ENCODE measurements around the gene SMYD3. TPM values are rescaled to one million over a fixed set of nuclear protein-coding genes. Genes with fewer than 3 reads are reported as not detected.
A peak's percentile ranks its signal among the peaks of the same experiment; 100 is the strongest.

Gene SMYD3
- total RNA-seq, 6 experiments from 2014 or later = 6.3 to 10.0 (median 6.6) TPM

- Histone ChIP-seq H3K27ac (no peak overlapping the region), H3K4me1 (no peaks in the 10 kb centered on the region), H3K4me3 (no peak overlapping the region), H3K36me3 (no peaks in the 10 kb centered on the region), H3K27me3 (no peaks in the 10 kb centered on the region), H3K9me3 (no peaks in the 10 kb centered on the region)
- no peak for ATAC-seq
- no peak for DNase-seq
- intact Hi-C loops (cut with DNase I) = no loop called here
- no peak for TF ChIP-seq CTCF (IDR thresholded peaks at IDR 0.05)
- TF ChIP-seq POLR2A (IDR thresholded peaks at IDR 0.05) = no peak
Measured at GRCh38 chr1:246126580-246126979, 380.5 kb downstream of the SMYD3 start.

GRCh38 chr1:246122071-246122470 lies 385.0 kb downstream of the SMYD3 start:
- no peaks in the 10 kb centered on the region for H3K27me3 ChIP-seq
- H3K9me3 ChIP-seq = no peaks in the 10 kb centered on the region
- DNase-seq = no peak
- H3K4me1 ChIP-seq = no peaks in the 10 kb centered on the region
- no peak overlapping the region for H3K27ac ChIP-seq
- TF ChIP-seq CTCF (IDR thresholded peaks at IDR 0.05) = no peak
- no peak for TF ChIP-seq POLR2A (IDR thresholded peaks at IDR 0.05)
- intact Hi-C loops (cut with DNase I) = no loop called here
- H3K36me3 ChIP-seq = no peaks in the 10 kb centered on the region
- 71% methylated on average over 1 of the region's 3 CpGs for WGBS (ENCODE audit: insufficient coverage, low coverage, low lambda C conversion rate, missing lambda C conversion rate)
- no peak for ATAC-seq
- no peak overlapping the region for H3K4me3 ChIP-seq

- TF ChIP-seq POLR2A (IDR thresholded peaks at IDR 0.05) (no peak), CTCF (IDR thresholded peaks at IDR 0.05) (no peak)
- no peak overlapping the region for H3K27ac ChIP-seq
- H3K27me3 ChIP-seq = no peaks in the 10 kb centered on the region
- WGBS (ENCODE audit: insufficient coverage, low coverage, low lambda C conversion rate, missing lambda C conversion rate) = 86% methylated on average over 4 of the region's 4 CpGs
- H3K4me3 ChIP-seq = no peak overlapping the region
- H3K9me3 ChIP-seq = no peaks in the 10 kb centered on the region
- no peaks in the 10 kb centered on the region for H3K4me1 ChIP-seq
- ATAC-seq (no peak), DNase-seq (no peak)
- intact Hi-C loops (cut with DNase I) = no loop called here
- H3K36me3 ChIP-seq = no peaks in the 10 kb centered on the region
Measured at GRCh38 chr1:246121533-246121932, 385.5 kb downstream of the SMYD3 start.

GRCh38 chr1:246117066-246117791 lies 389.9 kb downstream of the SMYD3 start:
- Histone ChIP-seq H3K4me3 (no peak overlapping the region), H3K9me3 (no peaks in the 10 kb centered on the region), H3K27me3 (no peaks in the 10 kb centered on the region), H3K27ac (no peak overlapping the region), H3K36me3 (no peaks in the 10 kb centered on the region), H3K4me1 (no peaks in the 10 kb centered on the region)
- WGBS (ENCODE audit: insufficient coverage, low coverage, low lambda C conversion rate, missing lambda C conversion rate) = 52% methylated on average over 10 of the region's 10 CpGs
- no peak for DNase-seq
- peak; percentile 68 to 96 (median 78) for ATAC-seq
- intact Hi-C loops (cut with DNase I) = no loop called here
- TF ChIP-seq POLR2A (IDR thresholded peaks at IDR 0.05) (no peak), CTCF (IDR thresholded peaks at IDR 0.05) (peak; percentile 15 to 46 (median 45))
